ENCODE data around the gene NUDCD3.

Gene NUDCD3

DNA sequence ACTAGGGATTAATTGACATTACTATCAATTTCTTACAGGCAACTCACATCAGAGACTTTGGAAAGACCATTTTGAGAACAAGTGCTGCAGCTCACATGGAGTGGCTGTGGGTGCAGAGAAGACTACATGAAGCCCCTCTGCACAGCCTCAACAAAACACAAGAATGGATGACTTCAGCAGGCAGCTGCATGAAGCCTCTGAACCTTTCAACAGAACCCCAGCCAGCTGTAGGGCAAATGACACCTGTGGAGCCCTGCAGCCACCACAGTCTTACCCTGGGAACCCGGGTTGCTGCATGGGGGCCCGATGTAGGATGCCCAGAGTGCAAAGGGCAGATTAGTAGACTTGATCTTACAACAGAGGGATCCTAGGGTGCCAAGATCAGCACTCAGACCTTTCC, 103.1 kb downstream of the NUDCD3 start:
- Histone ChIP-seq H3K79me2 (ENCODE audit: control insufficient read depth, low read length) (no peaks in the 10 kb centered on the region), H3K9me2 (replicated peaks; ENCODE audit: control insufficient read depth, low read length) (no peaks in the 10 kb centered on the region), H3K4me3 (ENCODE audit: low read length) (no peak overlapping the region), H3K9me3 (ENCODE audit: control insufficient read depth, insufficient read depth, low read length) (no peaks in the 10 kb centered on the region), H3K36me3 (ENCODE audit: control insufficient read depth, low read length) (peaks cover 74% of the 10 kb centered on the region), H3K27me3 (ENCODE audit: control insufficient read depth, low read length) (no peaks in the 10 kb centered on the region), H3K4me1 (ENCODE audit: control insufficient read depth, low read length) (no peaks in the 10 kb centered on the region), H3F3A (ENCODE audit: control insufficient read depth, insufficient read depth) (no peaks in the 10 kb centered on the region), H4K20me1 (ENCODE audit: control insufficient read depth, insufficient read depth, low read depth, low read length) (0 out of 2 replicates have a peak, but pooled peaks cover 2% of the 10 kb centered on the region), H3K4me2 (ENCODE audit: low read length) (no peak overlapping the region), H3K27ac (ENCODE audit: low read depth, low read length) (no peak overlapping the region)
- TF ChIP-seq, protein P1, sequence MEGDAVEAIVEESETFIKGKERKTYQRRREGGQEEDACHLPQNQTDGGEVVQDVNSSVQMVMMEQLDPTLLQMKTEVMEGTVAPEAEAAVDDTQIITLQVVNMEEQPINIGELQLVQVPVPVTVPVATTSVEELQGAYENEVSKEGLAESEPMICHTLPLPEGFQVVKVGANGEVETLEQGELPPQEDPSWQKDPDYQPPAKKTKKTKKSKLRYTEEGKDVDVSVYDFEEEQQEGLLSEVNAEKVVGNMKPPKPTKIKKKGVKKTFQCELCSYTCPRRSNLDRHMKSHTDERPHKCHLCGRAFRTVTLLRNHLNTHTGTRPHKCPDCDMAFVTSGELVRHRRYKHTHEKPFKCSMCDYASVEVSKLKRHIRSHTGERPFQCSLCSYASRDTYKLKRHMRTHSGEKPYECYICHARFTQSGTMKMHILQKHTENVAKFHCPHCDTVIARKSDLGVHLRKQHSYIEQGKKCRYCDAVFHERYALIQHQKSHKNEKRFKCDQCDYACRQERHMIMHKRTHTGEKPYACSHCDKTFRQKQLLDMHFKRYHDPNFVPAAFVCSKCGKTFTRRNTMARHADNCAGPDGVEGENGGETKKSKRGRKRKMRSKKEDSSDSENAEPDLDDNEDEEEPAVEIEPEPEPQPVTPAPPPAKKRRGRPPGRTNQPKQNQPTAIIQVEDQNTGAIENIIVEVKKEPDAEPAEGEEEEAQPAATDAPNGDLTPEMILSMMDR (IDR thresholded peaks at IDR 0.05; ENCODE audit: low read depth, low read length, poor library complexity, severe bottlenecking): no peak
- TF ChIP-seq EZH2phosphoT487 (IDR thresholded peaks at IDR 0.05; ENCODE audit: borderline replicate concordance, low read length): no peak

DNA sequence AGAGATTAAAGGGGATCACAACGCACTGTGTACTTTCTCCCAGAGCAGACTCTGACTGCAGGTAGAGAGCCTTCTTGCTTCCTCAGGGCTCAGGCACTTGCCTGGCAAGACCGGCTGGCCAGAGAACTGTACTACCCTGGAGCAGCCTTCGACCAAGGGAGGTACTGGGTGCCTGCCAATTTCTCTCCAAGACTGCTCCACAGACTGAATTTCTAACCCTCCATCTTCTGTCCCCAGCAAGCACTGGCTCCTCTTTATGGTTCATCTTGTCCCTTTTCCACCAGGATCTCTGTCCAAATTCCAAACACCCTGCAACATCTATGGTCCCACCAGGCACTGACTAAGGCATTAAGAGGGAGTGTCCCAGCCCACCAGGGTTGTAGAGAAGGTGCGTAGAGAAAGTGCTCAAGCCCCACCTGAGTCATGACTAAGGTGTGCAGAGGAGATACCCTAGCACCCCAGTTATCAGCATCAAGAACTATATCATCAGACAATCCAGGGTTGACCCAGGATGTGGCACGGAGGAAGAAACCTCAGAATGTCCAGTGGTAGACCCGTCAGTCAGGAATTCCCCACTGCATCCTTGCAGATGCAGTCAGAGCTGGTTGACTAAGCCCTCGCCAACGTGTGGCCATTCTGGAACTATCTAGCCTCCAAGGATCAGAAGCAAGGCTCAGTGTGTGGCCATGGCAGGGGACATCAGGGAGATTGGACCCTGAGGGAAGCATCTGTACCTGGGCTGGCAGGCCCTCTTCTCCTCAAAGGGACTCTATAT, 104.1 kb downstream of the NUDCD3 start:
- no peak for TF ChIP-seq EZH2phosphoT487 (IDR thresholded peaks at IDR 0.05; ENCODE audit: borderline replicate concordance, low read length)
- H3K4me2 ChIP-seq (ENCODE audit: low read length): no peak overlapping the region
- H3K9me2 ChIP-seq (replicated peaks; ENCODE audit: control insufficient read depth, low read length): no peaks in the 10 kb centered on the region
- 0 out of 2 replicates have a peak, but pooled peaks cover 2% of the 10 kb centered on the region for H4K20me1 ChIP-seq (ENCODE audit: control insufficient read depth, insufficient read depth, low read depth, low read length)
- no peak overlapping the region for H3K4me3 ChIP-seq (ENCODE audit: low read length)
- no peaks in the 10 kb centered on the region for H3F3A ChIP-seq (ENCODE audit: control insufficient read depth, insufficient read depth)
- no peaks in the 10 kb centered on the region for H3K4me1 ChIP-seq (ENCODE audit: control insufficient read depth, low read length)
- no peaks in the 10 kb centered on the region for H3K79me2 ChIP-seq (ENCODE audit: control insufficient read depth, low read length)
- H3K9me3 ChIP-seq (ENCODE audit: control insufficient read depth, insufficient read depth, low read length): no peaks in the 10 kb centered on the region
- no peaks in the 10 kb centered on the region for H3K27me3 ChIP-seq (ENCODE audit: control insufficient read depth, low read length)
- no peak overlapping the region for H3K27ac ChIP-seq (ENCODE audit: low read depth, low read length)
- peaks cover 63% of the 10 kb centered on the region for H3K36me3 ChIP-seq (ENCODE audit: control insufficient read depth, low read length)

DNA sequence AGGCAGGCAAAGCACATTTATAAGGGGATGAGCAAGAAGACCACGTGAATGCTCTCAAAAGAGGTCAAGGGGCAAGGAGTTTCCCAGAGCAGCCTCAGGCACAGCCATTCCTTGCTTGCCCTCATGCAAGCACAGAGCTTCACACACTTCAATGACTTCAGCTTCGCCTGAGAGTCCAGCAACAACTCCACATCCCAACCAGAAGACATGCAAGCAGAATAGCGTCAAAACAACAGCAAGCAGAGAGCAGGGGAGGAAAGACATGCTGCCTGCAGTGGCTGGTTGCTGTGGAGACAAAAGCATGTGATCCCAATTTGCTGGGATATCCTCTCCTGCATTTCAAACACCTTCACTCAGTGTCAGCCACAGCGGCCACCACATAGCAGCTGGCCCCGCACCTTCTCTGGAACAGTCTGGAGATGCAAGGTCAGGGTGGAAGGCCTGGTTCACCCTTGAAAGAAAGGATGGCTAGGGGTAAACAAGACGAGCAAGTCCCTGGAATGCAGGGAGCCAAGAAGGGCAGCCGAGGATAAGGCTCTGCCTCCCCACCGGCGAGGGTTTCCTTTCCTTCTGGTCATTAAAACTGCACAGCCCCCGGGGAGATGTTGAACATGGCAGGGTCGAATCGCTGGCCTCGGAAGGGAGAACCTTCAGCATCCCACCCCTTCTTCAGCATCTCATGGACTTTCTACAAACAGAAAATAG, 104.9 kb downstream of the NUDCD3 start:
- no peaks in the 10 kb centered on the region for H3K79me2 ChIP-seq (ENCODE audit: control insufficient read depth, low read length)
- no peaks in the 10 kb centered on the region for H3F3A ChIP-seq (ENCODE audit: control insufficient read depth, insufficient read depth)
- H3K9me2 ChIP-seq (replicated peaks; ENCODE audit: control insufficient read depth, low read length): no peaks in the 10 kb centered on the region
- H3K27ac ChIP-seq (ENCODE audit: low read depth, low read length): no peak overlapping the region
- no peak overlapping the region for H3K4me3 ChIP-seq (ENCODE audit: low read length)
- peaks cover 56% of the 10 kb centered on the region for H3K36me3 ChIP-seq (ENCODE audit: control insufficient read depth, low read length)
- H3K4me2 ChIP-seq (ENCODE audit: low read length): no peak overlapping the region
- H3K27me3 ChIP-seq (ENCODE audit: control insufficient read depth, low read length): no peaks in the 10 kb centered on the region
- H3K9me3 ChIP-seq (ENCODE audit: control insufficient read depth, insufficient read depth, low read length): no peaks in the 10 kb centered on the region
- no peaks in the 10 kb centered on the region for H3K4me1 ChIP-seq (ENCODE audit: control insufficient read depth, low read length)
- TF ChIP-seq EZH2phosphoT487 (IDR thresholded peaks at IDR 0.05; ENCODE audit: borderline replicate concordance, low read length): no peak
- TF ChIP-seq, protein P1 (IDR thresholded peaks at IDR 0.05; ENCODE audit: low read depth, low read length, poor library complexity, severe bottlenecking): no peak
- H4K20me1 ChIP-seq (ENCODE audit: control insufficient read depth, insufficient read depth, low read depth, low read length): 0 out of 2 replicates have a peak, but pooled peaks cover 2% of the 10 kb centered on the region
